Kidney tubule cell (primary cell): ENCODE data around the gene GSTA2.
"Not testable (repeated sequence)": the region's sequence is repeated elsewhere in the genome, so short reads cannot be mapped to it uniquely, and the experiment has no call there.

Experiments used
- DNase-seq: peaks from one replicate; pipeline ENCODE4 v3.0.0-alpha.2; 2018; ENCODE audit warnings: low spot score

The GSTA2 gene

GRCh38 chr6:52725535-52726192 is 37.6 kb downstream of the GSTA2 start:
- DNase-seq = peak; percentile 43

- DNase-seq = peak; percentile 34
These were observed 38.1 kb downstream of the GSTA2 start for GRCh38 chr6:52725143-52725534.

- DNase-seq = peak; percentile 74
These were observed 38.7 kb downstream of the GSTA2 start for GRCh38 chr6:52724406-52725121.

- peak; percentile 61 for DNase-seq
These were observed 39.3 kb downstream of the GSTA2 start for GRCh38 chr6:52724042-52724405.

DNA sequence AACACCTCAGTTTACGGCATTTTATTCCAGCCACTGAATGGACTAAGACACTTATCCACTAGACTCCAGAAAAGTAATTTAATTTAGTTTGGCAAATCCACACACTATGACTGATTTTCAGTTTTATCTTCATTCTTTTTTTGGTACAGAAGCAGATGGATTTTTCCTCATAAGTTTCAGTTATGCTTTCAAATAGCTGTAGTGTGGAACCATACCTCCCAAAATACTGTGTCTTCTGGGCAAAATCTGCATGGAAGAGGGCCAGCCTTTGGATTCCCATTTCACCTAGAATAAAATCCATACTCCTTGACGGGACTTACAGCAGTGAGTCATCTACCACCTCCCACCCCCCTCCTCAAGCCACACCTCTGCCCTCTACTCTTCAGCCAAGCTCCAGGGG is 43.0 kb downstream of the GSTA2 start:
- DNase-seq = no peak

GRCh38 chr6:52718550-52718949 is 44.7 kb downstream of the GSTA2 start:
- DNase-seq = no peak

- not testable (repeated sequence) for DNase-seq
These were observed 48.5 kb downstream of the GSTA2 start for GRCh38 chr6:52714761-52715160.

DNA sequence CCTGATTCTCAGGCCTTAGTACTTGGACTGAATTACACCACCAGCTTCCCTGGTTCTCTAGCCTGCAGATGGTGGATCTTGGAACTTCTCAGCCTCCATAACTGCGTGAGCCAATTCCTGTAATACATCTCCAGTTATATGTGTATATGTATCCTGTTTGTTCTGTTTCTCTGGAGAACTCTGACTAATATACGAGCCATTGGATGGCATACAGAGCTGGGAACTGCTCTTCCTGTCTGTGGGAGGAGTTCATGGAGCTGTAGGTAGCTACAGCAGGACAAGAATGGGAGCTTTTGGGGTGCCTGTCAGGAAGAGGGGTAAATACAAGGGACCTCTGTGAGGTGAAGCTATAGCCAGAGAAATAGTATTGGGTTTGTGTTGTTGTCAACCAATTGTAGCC is 51.1 kb downstream of the GSTA2 start:
- peak; percentile 59 for DNase-seq

GRCh38 chr6:52707963-52708680 is 55.2 kb downstream of the GSTA2 start:
- no peak for DNase-seq

DNA sequence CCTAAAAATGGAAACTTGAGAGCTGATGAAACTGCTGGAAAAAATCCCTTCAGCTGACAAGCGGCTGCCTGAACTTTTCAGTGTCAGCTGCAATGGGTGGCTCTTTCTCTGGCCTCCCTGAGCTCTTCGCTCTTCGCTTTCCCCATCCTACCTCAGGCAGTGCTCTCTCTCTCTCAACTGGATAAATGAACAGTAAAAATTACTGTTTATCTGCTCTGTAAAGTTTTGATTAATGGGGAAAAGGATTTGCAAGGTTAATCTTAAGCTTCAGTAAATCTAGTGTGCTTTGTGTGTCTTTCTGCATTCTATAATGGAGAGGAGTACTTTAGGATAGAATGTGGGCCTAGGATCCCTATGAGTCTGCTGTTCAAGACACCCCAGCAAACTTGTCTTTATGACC is 57.3 kb downstream of the GSTA2 start:
- DNase-seq = no peak

DNA sequence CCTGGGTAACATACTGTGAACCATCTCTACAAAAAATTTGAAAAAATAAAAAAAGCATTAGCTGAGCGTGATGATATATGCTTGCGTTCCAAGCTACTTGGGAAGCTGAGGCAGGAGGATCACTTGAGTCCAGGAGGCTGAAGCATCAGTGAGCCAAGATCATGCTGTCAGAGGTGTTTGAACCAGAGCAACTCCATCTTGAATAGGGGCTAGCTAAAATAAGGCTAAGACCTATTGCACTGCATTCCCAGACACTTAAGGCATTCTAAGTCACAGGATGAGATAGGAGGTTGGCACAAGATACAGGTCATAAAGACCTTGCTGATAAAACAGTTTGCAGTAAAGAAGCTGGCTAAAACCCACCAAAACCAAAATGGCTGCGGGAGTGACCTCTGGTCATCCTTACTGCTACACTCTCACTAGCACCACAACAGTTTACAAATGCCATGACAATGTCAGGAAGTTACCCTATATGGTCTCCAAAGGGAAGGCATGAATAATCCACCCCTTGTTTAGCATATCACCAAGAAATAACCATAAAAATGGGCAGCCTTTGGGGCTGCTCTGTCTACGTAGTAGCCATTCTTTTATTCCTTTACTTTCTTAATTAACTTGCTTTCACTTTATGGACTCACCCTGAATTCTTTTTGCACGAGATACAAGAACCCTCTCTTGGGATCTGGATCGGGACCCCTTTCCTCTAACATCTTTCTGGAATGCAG is 58.3 kb downstream of the GSTA2 start:
- not testable (repeated sequence) for DNase-seq

GRCh38 chr6:52704060-52704459 is 59.2 kb downstream of the GSTA2 start:
- no peak for DNase-seq
